IMR-90 (cell line): ENCODE results near the gene SMARCD1.

Source experiments
- BHLHE40 ChIP-seq: fragments of 150-350 bp; IDR thresholded peaks from 2 replicates; pipeline ENCODE4 v1.6.1; 2016; ENCODE audit warnings: mild to moderate bottlenecking, low read depth, low read length
- MAZ ChIP-seq: IDR thresholded peaks from 2 replicates; pipeline ENCODE4 v1.6.1; 2012; ENCODE audit warnings: low read depth, mild to moderate bottlenecking, low read length, improper control_type of control experiment, moderate library complexity, borderline replicate concordance
- POLR2A ChIP-seq: IDR thresholded peaks from 2 replicates; pipeline ENCODE4 v1.6.1; 2012; ENCODE audit warnings: mild to moderate bottlenecking, low read depth, low read length
- RCOR1 ChIP-seq: IDR thresholded peaks from 2 replicates; pipeline ENCODE4 v1.6.1; 2012; ENCODE audit warnings: mild to moderate bottlenecking, low read length, improper control_type of control experiment; ENCODE audit not compliant: insufficient replicate concordance
- RFX5 ChIP-seq: IDR thresholded peaks from 2 replicates; pipeline ENCODE4 v1.8.0; 2012; ENCODE audit warnings: low read depth, mild to moderate bottlenecking, low read length, moderate library complexity
- SMC3 ChIP-seq: fragments of 150-350 bp; IDR thresholded peaks from 2 replicates; pipeline ENCODE4 v1.6.1; 2016; ENCODE audit warnings: low read depth, mild to moderate bottlenecking, antibody characterized with exemption, low read length, moderate library complexity
- USF2 ChIP-seq: fragments of 150-350 bp; IDR thresholded peaks from 2 replicates; pipeline ENCODE4 v1.6.1; 2017; ENCODE audit warnings: mild to moderate bottlenecking, antibody characterized with exemption, low read length, low read depth
- TF ChIP-seq, protein P1 (sequence below): conservative IDR thresholded peaks from 2 replicates; pipeline ENCODE4 v1.5.1; 2012; ENCODE audit warnings: mild to moderate bottlenecking, low read depth, low read length, improper control_type of control experiment

- TF ChIP-seq, protein P1, sequence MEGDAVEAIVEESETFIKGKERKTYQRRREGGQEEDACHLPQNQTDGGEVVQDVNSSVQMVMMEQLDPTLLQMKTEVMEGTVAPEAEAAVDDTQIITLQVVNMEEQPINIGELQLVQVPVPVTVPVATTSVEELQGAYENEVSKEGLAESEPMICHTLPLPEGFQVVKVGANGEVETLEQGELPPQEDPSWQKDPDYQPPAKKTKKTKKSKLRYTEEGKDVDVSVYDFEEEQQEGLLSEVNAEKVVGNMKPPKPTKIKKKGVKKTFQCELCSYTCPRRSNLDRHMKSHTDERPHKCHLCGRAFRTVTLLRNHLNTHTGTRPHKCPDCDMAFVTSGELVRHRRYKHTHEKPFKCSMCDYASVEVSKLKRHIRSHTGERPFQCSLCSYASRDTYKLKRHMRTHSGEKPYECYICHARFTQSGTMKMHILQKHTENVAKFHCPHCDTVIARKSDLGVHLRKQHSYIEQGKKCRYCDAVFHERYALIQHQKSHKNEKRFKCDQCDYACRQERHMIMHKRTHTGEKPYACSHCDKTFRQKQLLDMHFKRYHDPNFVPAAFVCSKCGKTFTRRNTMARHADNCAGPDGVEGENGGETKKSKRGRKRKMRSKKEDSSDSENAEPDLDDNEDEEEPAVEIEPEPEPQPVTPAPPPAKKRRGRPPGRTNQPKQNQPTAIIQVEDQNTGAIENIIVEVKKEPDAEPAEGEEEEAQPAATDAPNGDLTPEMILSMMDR, result no peak
- no peak for TF ChIP-seq POLR2A
- no peak for TF ChIP-seq SMC3
- no peak for TF ChIP-seq BHLHE40
- TF ChIP-seq MAZ, result no peak
- TF ChIP-seq RCOR1, result no peak
- TF ChIP-seq USF2, result no peak
- no peak for TF ChIP-seq RFX5
Measured at GRCh38 chr12:50042693-50043092, 42.4 kb upstream of the SMARCD1 start.
